Epidermal melanocyte (primary cell): ENCODE measurements around the gene PRMT1.

Experiments used
- DNase-seq: peaks from one replicate; pipeline ENCODE4 v3.0.0; 2011; ENCODE audit warnings: low spot score; ENCODE audit not compliant: insufficient read length

PRMT1 gene

GRCh38 chr19:49667473-49667872, 9.6 kb upstream of the PRMT1 start:
- no peak for DNase-seq

GRCh38 chr19:49669516-49669915, 7.6 kb upstream of the PRMT1 start:
- DNase-seq, result no peak

DNA sequence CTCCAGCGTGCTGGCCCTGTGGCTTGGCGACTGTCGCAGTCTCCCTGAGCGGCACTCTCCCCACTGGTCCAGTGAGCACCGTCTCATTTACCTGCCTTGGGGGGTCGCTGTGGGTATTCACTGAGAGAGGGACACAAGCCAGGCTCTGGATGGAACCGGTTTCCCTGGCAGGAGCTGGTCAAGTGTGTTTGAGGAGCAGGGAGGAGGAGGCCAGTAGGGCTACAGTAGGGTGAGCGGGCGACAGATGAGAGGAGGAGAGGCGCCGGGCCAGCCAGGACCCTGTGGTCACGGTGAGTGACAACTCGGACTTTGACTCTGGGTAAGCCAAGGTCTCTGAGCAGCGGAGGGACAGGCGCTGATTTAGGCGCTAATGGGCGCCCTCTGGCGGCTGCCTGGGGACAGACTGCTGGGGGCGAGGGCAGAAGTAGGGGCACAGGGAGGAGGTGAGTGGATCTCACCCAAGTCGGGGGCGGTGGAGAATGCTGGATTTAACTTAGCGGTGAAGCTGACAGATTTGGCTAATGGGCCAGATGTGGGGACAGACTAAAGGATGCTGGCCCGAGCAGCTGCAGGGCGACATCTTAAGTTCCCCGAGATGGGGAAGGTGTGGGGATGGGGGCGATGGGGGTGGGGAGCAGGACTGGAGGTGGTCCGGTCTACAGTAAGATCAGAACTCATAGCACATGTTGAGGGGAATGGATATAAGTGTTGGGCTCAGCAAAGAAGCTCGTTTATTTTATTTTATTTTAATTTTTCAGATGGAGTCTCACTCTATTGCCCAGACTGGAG, 4.7 kb upstream of the PRMT1 start:
- peak; percentile 92 for DNase-seq

DNA sequence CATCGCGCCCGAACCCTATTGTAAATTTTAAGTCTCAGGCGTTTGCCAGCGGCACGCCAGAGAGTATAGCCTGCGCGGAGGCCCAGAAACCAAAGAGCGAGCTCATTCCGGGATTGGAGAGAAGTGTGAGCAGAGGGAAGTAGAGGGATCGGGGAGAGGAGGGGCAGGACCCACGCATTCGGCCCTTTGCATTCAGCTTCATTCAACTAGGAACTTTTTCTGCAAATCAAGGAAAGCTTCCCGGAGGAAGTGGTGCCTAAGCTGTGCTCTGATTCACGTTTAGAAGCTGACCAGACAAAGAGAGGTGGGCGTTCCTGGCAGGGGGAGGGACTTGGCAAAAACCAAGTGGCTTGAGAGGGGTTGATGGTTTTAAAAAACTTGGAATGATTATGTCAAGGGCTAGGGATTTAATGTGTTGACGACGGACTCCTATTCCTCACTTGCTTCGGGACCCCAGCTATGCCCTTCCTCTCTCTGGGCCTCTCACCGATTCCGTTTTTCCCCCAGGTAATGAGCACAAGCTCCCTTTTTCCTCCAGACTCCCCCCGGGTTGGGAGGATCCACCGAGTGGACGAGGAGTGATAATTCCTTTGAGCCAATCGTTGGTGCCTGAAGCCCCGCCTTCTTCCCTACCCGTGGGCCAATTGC, 811 bp upstream of the PRMT1 start:
- DNase-seq, result peak; percentile 93

DNA sequence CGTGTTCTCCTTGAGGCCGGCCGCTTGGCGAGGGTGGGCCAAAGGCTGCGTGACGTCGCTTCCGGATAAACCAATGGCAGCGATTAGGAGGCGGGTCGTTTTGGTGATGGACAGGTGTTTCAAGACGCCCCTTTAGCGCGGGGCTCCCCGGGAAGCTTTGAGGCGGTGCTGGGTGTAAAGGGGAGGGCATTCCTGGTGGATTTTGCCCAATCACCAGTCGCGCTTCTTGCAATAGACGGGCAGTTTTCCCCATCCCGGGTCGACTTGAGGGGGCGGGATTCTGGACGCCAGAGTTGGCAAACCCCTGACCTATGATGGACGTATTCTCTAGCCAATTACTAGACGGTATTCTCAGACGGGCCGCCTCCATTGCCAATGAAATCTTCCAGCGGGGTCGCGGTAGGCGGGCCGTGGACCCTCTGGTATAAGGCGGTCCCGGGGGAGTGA, 264 bp upstream of the PRMT1 start:
- peak; percentile 99 for DNase-seq

DNA sequence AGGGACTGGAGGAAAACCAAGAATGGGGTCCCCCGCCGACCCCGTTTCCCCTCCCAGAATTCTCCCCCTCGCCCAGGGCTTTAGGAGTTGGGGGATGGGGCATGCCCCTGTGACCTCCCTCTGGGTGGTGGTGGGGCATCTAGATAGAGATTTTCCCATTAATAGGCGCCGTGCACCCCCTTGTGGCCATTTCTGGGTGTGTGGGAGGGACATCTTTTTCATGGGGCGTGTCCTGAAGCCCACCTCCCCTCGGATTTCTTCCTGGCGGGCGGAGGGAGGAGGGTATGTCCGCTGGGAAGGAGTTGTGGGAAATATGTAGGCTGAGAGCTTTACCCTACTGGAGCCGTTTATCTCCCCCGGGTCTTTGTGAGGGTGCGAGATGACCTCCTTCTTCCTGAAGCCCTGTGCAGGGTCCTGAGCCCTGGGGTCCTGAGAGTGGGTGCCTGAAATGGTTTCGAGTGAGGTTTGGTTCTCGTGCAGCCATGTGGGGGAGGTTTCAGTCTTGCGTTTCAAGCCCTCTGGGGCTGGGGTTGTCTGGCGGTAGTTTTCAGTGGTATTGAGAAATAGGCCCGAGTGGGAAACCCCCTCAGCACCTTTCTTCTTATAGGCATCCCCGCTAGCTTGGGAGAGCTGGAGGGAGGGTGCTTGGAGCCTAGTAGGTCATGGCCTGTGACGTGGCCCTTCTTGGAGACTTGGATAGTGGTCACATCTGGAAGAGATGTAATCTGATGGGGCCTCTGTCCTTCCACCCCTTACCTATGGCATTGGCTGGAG, 1.0 kb downstream of the PRMT1 start:
- DNase-seq, result no peak

- no peak for DNase-seq
These were observed 2.1 kb downstream of the PRMT1 start for GRCh38 chr19:49678985-49679770.

GRCh38 chr19:49679771-49680413, 2.8 kb downstream of the PRMT1 start:
- no peak for DNase-seq

- DNase-seq, result peak; percentile 97
These were observed 3.6 kb downstream of the PRMT1 start for GRCh38 chr19:49680421-49681351.

GRCh38 chr19:49681830-49682229, 4.8 kb downstream of the PRMT1 start:
- no peak for DNase-seq

- no peak for DNase-seq
These were observed 5.2 kb downstream of the PRMT1 start for GRCh38 chr19:49682274-49682673.

- no peak for DNase-seq
These were observed 6.8 kb downstream of the PRMT1 start for GRCh38 chr19:49683814-49684250.

GRCh38 chr19:49684251-49684982, 7.3 kb downstream of the PRMT1 start:
- no peak for DNase-seq

DNA sequence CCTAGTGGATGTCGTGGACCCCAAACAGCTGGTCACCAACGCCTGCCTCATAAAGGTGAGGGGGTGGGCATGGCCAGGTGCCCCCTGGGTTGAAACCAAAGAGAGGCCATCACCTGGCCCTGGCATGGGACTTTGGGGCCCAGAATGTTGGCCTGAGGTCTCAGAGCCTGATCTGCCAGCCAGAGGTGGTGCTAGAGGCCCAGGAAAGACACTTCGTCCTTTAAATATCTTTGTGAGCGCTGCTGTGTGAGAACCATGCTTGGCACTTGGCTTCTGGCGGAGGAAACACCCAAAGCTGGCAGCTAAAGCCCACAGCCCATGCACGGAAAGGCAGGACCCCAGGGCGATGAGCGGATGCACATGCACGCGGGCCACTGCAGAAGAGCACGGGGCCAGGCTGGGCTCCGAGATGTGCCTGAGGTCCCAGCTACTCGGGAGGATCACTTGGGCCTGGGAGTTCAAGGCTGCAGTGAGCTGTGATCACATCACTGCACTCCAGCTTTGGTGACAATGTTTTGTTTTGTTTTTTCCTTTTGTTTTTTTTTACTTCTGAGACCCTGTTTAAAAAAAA, 8.0 kb downstream of the PRMT1 start:
- DNase-seq, result no peak

DNA sequence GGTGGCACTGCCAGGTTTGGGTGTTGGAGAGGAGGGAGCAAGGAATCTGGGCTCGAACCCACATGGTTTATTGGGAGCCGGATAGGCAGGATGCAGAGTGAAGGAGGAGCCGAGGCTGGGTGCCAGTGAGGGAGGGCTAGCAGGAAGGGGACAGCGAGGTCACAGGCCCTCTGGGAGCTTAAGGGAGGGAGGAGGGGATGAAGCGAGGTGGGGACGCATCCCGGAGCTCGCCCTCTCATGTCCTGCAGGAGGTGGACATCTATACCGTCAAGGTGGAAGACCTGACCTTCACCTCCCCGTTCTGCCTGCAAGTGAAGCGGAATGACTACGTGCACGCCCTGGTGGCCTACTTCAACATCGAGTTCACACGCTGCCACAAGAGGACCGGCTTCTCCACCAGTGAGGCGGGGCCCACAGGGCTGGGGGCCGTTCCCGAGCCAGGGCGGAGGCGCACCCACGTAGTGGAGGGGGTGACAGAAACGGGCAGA, 8.8 kb downstream of the PRMT1 start:
- no peak for DNase-seq

- DNase-seq, result no peak
These were observed 9.5 kb downstream of the PRMT1 start for GRCh38 chr19:49686503-49687088.

- no peak for DNase-seq
These were observed 10.1 kb downstream of the PRMT1 start for GRCh38 chr19:49687150-49687549.
